SK-N-MC (cell line): ENCODE measurements around the gene SLC25A1.

Source experiments
- EZH2 ChIP-seq: fragments of 200-600 bp; sonication (generic); IDR thresholded peaks from one replicate; pipeline ENCODE4 v1.6.1; 2017; ENCODE audit warnings: antibody characterized with exemption
- FOXP2 ChIP-seq: optimal IDR thresholded peaks from 2 replicates; pipeline ENCODE3; 2011; ENCODE audit warnings: mild to moderate bottlenecking, moderate library complexity; ENCODE audit not compliant: insufficient read depth; ENCODE audit errors: extremely low read length, control extremely low read depth
- POLR2AphosphoS5 ChIP-seq: IDR thresholded peaks from 2 replicates; pipeline ENCODE4 v1.6.1; 2012; ENCODE audit warnings: mild to moderate bottlenecking, low read depth, low read length, borderline replicate concordance

DNA sequence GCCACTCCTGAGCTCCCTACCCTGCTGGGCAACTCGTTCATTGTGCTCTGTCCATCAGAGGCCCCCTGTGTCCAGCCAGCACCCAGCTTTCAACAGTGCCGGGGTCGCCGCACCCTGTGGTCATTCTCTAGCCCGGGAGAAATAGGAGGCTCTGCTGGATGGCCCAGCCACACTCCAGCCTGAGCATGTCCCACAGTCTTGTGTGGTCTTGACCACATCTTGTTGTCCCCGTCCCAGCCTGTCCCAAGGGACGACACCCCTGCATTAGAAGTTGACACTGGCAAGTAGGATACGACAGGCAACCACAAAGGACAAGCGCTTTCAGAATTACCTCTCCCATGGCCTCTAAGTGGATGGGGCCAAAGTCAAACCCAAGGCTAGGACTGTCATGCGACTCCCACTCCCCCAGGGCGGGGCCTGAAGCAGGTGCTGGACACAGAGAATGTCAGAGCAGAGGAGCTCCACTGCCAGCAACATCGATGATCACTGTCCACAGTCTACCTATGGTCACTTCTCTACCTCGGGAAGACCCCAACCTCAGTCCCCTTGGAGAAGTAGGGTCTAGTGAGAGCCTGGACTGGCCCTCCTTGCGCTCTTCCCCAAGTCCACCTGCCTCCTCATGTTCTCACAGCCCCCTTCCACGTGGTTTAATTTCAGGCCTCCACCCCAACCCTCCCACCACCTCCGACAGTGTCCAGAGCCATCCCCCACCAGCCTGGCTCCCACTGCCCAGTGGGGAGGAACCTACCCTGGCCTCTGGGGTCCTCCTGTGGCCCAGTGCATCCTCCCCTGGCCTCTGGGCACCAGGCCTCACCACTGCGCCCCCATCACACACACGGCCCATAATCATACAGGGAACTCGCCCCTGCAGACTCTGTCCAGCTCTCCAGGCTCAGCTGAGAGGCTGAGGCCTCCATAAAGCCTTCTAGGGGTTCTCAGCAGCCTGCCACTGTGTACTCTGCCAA is 51.9 kb downstream of the SLC25A1 start:
- TF ChIP-seq EZH2 (no peak), POLR2AphosphoS5 (no peak), FOXP2 (no peak)
